ENCODE results near the gene TRPT1.

DNA sequence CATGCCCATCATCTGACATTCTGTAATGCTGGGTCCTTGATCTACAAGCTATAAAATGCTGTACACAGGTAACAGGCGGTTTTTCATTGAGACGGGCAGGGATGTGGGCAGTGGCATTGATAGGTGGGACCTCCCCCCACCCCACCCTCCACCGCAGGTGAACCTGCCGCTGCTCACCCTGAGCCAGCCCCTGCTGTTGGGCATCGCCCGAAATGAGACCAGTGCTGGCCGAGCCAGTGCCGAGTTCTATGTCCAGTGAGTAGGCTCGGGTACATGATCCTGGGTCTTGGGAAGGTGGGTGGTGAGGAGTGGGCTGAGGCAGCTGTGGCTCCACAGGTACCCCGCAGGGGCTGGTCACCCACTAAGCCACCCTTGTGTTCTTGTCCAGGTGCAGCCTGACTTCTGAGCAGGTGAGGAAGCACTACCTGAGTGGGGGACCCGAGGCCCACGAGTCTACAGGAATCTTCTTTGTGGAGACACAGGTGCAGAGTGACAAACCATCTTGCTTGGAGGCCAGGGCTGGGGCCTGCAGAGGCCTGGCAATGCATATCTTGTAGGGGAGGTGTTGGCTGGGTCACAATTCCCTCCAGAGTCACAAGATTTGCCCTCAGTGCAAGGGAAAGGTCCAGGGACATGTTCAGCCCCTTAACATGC, 3.2 kb upstream of the TRPT1 start:
- TF ChIP-seq, protein P1, sequence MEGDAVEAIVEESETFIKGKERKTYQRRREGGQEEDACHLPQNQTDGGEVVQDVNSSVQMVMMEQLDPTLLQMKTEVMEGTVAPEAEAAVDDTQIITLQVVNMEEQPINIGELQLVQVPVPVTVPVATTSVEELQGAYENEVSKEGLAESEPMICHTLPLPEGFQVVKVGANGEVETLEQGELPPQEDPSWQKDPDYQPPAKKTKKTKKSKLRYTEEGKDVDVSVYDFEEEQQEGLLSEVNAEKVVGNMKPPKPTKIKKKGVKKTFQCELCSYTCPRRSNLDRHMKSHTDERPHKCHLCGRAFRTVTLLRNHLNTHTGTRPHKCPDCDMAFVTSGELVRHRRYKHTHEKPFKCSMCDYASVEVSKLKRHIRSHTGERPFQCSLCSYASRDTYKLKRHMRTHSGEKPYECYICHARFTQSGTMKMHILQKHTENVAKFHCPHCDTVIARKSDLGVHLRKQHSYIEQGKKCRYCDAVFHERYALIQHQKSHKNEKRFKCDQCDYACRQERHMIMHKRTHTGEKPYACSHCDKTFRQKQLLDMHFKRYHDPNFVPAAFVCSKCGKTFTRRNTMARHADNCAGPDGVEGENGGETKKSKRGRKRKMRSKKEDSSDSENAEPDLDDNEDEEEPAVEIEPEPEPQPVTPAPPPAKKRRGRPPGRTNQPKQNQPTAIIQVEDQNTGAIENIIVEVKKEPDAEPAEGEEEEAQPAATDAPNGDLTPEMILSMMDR (IDR thresholded peaks at IDR 0.05) = no peak
- no peak for TF ChIP-seq POLR2AphosphoS5 (IDR thresholded peaks at IDR 0.05; ENCODE audit: insufficient read depth in 1 of 2, low read depth in 1 of 2)
